SK-N-SH (cell line): ENCODE results near the gene KRT36. TPM values are rescaled to one million over a fixed set of nuclear protein-coding genes. Genes with fewer than 3 reads are reported as not detected.

Experiments used
- CTCF ChIA-PET: fragments of 300-600, 350-600 bp; formaldehyde crosslinking; extraction: SDS; loops from one replicate; lab custom pipeline; 2021; lab: Yijun Ruan, JAX
- POLR2A ChIA-PET: fragments of 350-600 bp; sonication (Branson Sonifier 250); formaldehyde crosslinking; extraction: SDS; loops from one replicate; lab custom pipeline; 2020; ENCODE audit warnings: antibody characterized with exemption, inconsistent platforms; lab: Yijun Ruan, JAX
- DNase-seq: peaks from one replicate; pipeline ENCODE4 v3.0.0; 2012
- H2AFZ ChIP-seq: fragments of 200-600 bp; sonication (generic); 2 replicates; pipeline ENCODE4 v1.8.1; 2016; ENCODE audit warnings: antibody characterized with exemption, mild to moderate bottlenecking, low read depth
- H3F3A ChIP-seq: fragments of 200-600 bp; sonication (generic); replicated peaks from 2 replicates; pipeline ENCODE3; 2016; ENCODE audit warnings: antibody characterized with exemption, mild to moderate bottlenecking; ENCODE audit not compliant: insufficient read depth
- H3K27ac ChIP-seq, 2 experiments: fragments of 200-500 bp in 1 of 2; fragments of 200-600 bp in 1 of 2; sonication (Bioruptor generic) in 1 of 2; sonication (generic), shearing (Covaris generic) in 1 of 2; 2 replicates each; pipeline versions ENCODE4 v1.5.1 to v1.6.1; 2014 to 2016; ENCODE audit warnings: low read depth in 2 of 2, inconsistent platforms in 1 of 2, low read length in 1 of 2, mild to moderate bottlenecking in 1 of 2, mixed read lengths in 1 of 2
- H3K27me3 ChIP-seq: fragments of 200-600 bp; sonication (generic), shearing (Covaris generic); 2 replicates; pipeline ENCODE4 v1.6.1; 2016; ENCODE audit warnings: mixed run types; ENCODE audit not compliant: insufficient read depth
- H3K36me3 ChIP-seq, 2 experiments: fragments of 200-500 bp in 1 of 2; fragments of 200-600 bp in 1 of 2; sonication (Bioruptor generic) in 1 of 2; sonication (generic) in 1 of 2; replicated peaks in 1 of 2; 2 replicates each; pipeline versions ENCODE3 to v1.5.1; 2014 to 2016; ENCODE audit warnings: low read length in 1 of 2, mild to moderate bottlenecking in 1 of 2; ENCODE audit not compliant: insufficient read depth in 2 of 2, control insufficient read depth in 1 of 2
- H3K4me1 ChIP-seq, 2 experiments: fragments of 200-500 bp in 1 of 2; fragments of 200-600 bp in 1 of 2; sonication (Bioruptor generic) in 1 of 2; sonication (generic), shearing (Covaris generic) in 1 of 2; 2 replicates each; pipeline versions ENCODE4 v1.5.1 to v1.6.1; 2014 to 2016; ENCODE audit warnings: low read depth in 1 of 2, low read length in 1 of 2, mixed run types in 1 of 2; ENCODE audit not compliant: insufficient read depth in 2 of 2, control insufficient read depth in 1 of 2
- H3K4me2 ChIP-seq: fragments of 200-600 bp; sonication (generic), shearing (Covaris generic); 2 replicates; pipeline ENCODE4 v1.6.1; 2017; ENCODE audit warnings: mixed run types
- H3K4me3 ChIP-seq, 2 experiments: fragments of 200-500 bp in 1 of 2; fragments of 200-600 bp in 1 of 2; sonication (Bioruptor generic) in 1 of 2; sonication (generic), shearing (Covaris generic) in 1 of 2; 2 replicates each; pipeline versions ENCODE4 v1.5.1 to v1.8.1; 2014 to 2016; ENCODE audit warnings: low read depth in 2 of 2, inconsistent platforms in 1 of 2, low read length in 1 of 2, mild to moderate bottlenecking in 1 of 2, mixed read lengths in 1 of 2, moderate library complexity in 1 of 2
- H3K79me2 ChIP-seq: fragments of 200-600 bp; sonication (generic); 2 replicates; pipeline ENCODE4 v1.8.1; 2017; ENCODE audit warnings: mild to moderate bottlenecking; ENCODE audit not compliant: insufficient read depth
- H3K9ac ChIP-seq: fragments of 200-600 bp; sonication (generic); 2 replicates; pipeline ENCODE4 v1.6.1; 2017; ENCODE audit warnings: mixed run types
- H3K9me2 ChIP-seq: fragments of 200-600 bp; sonication (generic); 2 replicates; pipeline ENCODE4 v1.6.1; 2017; ENCODE audit warnings: mixed run types
- H3K9me3 ChIP-seq: fragments of 200-600 bp; sonication (generic); 2 replicates; pipeline ENCODE4 v1.6.1; 2017; ENCODE audit warnings: mixed run types, mild to moderate bottlenecking, moderate library complexity
- H4K20me1 ChIP-seq: fragments of 200-600 bp; sonication (generic); 2 replicates; pipeline ENCODE4 v1.6.1; 2017; ENCODE audit warnings: mild to moderate bottlenecking, mixed run types; ENCODE audit not compliant: insufficient read depth
- ELF1 ChIP-seq: IDR thresholded peaks from 2 replicates; pipeline ENCODE4 v1.4.0; 2012
- FOXJ3 ChIP-seq: sonication (generic); formaldehyde crosslinking; IDR thresholded peaks from 2 replicates; pipeline ENCODE4 v1.5.1; 2020; ENCODE audit warnings: mild to moderate bottlenecking, missing genetic modification reagents
- FOXM1 ChIP-seq: IDR thresholded peaks from 2 replicates; pipeline ENCODE4 v1.4.0; 2012; ENCODE audit warnings: low read depth, mild to moderate bottlenecking
- GATA2 ChIP-seq: sonication (generic); formaldehyde crosslinking; IDR thresholded peaks from 2 replicates; pipeline ENCODE4 v1.5.0; 2020; ENCODE audit warnings: mild to moderate bottlenecking, missing genetic modification reagents
- MXI1 ChIP-seq: IDR thresholded peaks from 2 replicates; pipeline ENCODE4 v1.6.1; 2012; ENCODE audit warnings: mild to moderate bottlenecking, low read depth, low read length, improper control_type of control experiment
- RAD21 ChIP-seq: IDR thresholded peaks from 2 replicates; pipeline ENCODE4 v1.6.1; 2012; ENCODE audit warnings: mild to moderate bottlenecking, low read length
- RCOR1 ChIP-seq: fragments of 150-350 bp; IDR thresholded peaks from 2 replicates; pipeline ENCODE4 v1.6.1; 2017; ENCODE audit warnings: antibody characterized with exemption, low read length
- SIN3A ChIP-seq: IDR thresholded peaks from 2 replicates; pipeline ENCODE4 v1.6.1; 2012; ENCODE audit warnings: low read depth, mild to moderate bottlenecking, low read length, moderate library complexity, borderline replicate concordance
- SMC3 ChIP-seq: IDR thresholded peaks from 2 replicates; pipeline ENCODE4 v1.6.1; 2012; ENCODE audit warnings: low read depth, low read length, improper control_type of control experiment
- TAF1 ChIP-seq: IDR thresholded peaks from 2 replicates; pipeline ENCODE4 v1.6.1; 2012; ENCODE audit warnings: low read depth, mild to moderate bottlenecking, low read length, moderate library complexity, borderline replicate concordance
- TEAD4 ChIP-seq: IDR thresholded peaks from 2 replicates; pipeline ENCODE4 v1.4.0; 2012; ENCODE audit warnings: mild to moderate bottlenecking, borderline replicate concordance; ENCODE audit not compliant: insufficient read depth
- WGBS: methylation state at CpG from one replicate; pipeline ENCODE4 v1.1.6; 2017; ENCODE audit warnings: low lambda C conversion rate; 5-methylcytosine and 5-hydroxymethylcytosine counted together
- polyA plus RNA-seq, 3 experiments: library from polyadenylated mRNA; depleted of rRNA; stranded (reverse); fragments of >200 nt; gene quantifications; 2 replicates each; pipeline ENCODE4 v1.2.3, GENCODE V29; 2012
- TF ChIP-seq, protein P1 (sequence below): fragments of 150-350 bp; IDR thresholded peaks from 2 replicates; pipeline ENCODE4 v1.6.1; 2017; ENCODE audit warnings: antibody characterized with exemption, low read length, low read depth, borderline replicate concordance
- TF ChIP-seq, protein P2 (sequence below): fragments of 200-600 bp; sonication (generic); IDR thresholded peaks from 2 replicates; pipeline ENCODE4 v1.6.1; 2017; ENCODE audit warnings: antibody characterized with exemption, mild to moderate bottlenecking, moderate library complexity
- TF ChIP-seq, protein P3 (sequence below): IDR thresholded peaks from 2 replicates; pipeline ENCODE4 v1.4.0; 2012; ENCODE audit warnings: low read depth
- TF ChIP-seq, protein P4 (sequence below): IDR thresholded peaks from 2 replicates; pipeline ENCODE4 v1.4.0; 2012; ENCODE audit warnings: low read depth, borderline replicate concordance

The KRT36 gene
- polyA plus RNA-seq, 1 of the 3 experiments (the other 2 are of a cell fraction): not detected

DNA sequence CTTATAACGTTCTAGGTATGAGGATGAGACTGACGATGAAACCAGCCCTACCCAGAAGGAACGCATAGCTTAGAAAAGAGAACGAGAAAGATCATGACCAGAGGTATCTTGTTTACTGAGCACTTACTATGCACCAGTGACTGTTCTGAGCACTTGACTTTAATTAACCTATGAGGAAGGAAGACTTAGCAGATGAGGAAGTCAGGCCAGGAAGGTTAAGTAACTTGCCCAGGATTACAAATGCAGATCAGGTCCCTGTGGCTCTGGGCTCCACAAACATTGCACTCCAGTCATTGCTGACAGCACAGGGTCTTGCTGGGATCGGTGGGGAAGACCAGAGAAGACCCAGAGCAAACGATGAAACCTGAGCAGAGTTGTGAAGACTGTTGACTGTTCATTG lies 8.6 kb upstream of the KRT36 start (continued):
- TF ChIP-seq, protein P1, sequence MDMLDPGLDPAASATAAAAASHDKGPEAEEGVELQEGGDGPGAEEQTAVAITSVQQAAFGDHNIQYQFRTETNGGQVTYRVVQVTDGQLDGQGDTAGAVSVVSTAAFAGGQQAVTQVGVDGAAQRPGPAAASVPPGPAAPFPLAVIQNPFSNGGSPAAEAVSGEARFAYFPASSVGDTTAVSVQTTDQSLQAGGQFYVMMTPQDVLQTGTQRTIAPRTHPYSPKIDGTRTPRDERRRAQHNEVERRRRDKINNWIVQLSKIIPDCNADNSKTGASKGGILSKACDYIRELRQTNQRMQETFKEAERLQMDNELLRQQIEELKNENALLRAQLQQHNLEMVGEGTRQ: no peak

DNA sequence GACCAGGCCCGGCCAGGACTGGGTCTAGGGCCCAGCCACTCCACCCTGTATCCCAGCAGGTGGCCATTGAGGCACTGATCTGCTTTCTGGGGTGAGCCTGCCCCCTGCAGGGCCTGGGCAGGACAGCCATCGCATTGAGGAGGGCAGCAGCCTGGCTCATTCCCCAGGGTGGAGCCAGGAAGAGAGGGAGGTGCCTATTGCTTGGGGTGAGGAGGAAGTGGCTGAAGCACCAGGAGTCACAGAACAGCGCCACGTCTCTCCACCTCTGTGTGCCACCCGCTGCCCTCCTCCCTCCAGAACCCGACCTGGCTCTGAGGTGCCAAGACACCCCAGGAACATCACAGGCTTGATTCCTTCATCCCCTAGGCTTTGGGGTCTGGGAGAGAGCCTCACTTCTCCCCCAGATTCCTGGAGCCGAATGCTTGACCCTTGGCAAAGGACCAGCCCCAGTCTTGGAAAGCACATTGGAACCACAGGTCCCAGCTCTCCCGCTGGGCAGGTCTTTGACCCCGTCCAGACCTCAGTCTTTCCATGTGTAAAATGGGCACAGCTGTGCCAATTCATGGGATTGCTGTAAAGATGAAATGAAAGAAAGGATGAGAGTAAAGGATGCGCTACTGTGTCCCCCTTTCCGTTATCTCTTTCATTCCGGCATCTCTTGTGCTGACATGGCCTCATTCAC lies 7.2 kb upstream of the KRT36 start:
- H3K9me2 ChIP-seq: no peaks in the 10 kb centered on the region
- H3K9me3 ChIP-seq: no peaks in the 10 kb centered on the region
- H3K79me2 ChIP-seq: no peaks in the 10 kb centered on the region
- H3K4me1 ChIP-seq: peaks cover 11 to 23% of the 10 kb centered on the region in 2 experiments; a peak in 3 of 4 replicates
- peak overlapping the region; percentile 70; the same call in 1 of the 2 replicates for H2AFZ ChIP-seq
- CTCF ChIA-PET: interaction anchor here (0.7 to 8.5 kb wide), 10 partner anchors 9 to 194 kb away, joined by 3 to 67 read pairs (median 3); partner anchors contain the start of gene KRTAP29-1
- no peaks in the 10 kb centered on the region for H3K27me3 ChIP-seq
- POLR2A ChIA-PET: no interaction called here
- no peaks in the 10 kb centered on the region for H4K20me1 ChIP-seq
- DNase-seq: peak; percentile 82
- H3K9ac ChIP-seq: no peak overlapping the region
- no peak overlapping the region for H3K27ac ChIP-seq
- TF ChIP-seq, protein P2, sequence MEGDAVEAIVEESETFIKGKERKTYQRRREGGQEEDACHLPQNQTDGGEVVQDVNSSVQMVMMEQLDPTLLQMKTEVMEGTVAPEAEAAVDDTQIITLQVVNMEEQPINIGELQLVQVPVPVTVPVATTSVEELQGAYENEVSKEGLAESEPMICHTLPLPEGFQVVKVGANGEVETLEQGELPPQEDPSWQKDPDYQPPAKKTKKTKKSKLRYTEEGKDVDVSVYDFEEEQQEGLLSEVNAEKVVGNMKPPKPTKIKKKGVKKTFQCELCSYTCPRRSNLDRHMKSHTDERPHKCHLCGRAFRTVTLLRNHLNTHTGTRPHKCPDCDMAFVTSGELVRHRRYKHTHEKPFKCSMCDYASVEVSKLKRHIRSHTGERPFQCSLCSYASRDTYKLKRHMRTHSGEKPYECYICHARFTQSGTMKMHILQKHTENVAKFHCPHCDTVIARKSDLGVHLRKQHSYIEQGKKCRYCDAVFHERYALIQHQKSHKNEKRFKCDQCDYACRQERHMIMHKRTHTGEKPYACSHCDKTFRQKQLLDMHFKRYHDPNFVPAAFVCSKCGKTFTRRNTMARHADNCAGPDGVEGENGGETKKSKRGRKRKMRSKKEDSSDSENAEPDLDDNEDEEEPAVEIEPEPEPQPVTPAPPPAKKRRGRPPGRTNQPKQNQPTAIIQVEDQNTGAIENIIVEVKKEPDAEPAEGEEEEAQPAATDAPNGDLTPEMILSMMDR: peak; percentile 74
- TF ChIP-seq RAD21 (peak; percentile 73), ELF1 (peak; percentile 25; the same call in 1 of the 2 replicates), GATA2 (no peak), SMC3 (peak; percentile 80)
- no peak overlapping the region for H3K4me2 ChIP-seq
- H3K4me3 ChIP-seq: no peak overlapping the region
- H3F3A ChIP-seq: no peaks in the 10 kb centered on the region
- no peaks in the 10 kb centered on the region for H3K36me3 ChIP-seq
- WGBS: 63% methylated on average over 11 of the region's 12 CpGs

DNA sequence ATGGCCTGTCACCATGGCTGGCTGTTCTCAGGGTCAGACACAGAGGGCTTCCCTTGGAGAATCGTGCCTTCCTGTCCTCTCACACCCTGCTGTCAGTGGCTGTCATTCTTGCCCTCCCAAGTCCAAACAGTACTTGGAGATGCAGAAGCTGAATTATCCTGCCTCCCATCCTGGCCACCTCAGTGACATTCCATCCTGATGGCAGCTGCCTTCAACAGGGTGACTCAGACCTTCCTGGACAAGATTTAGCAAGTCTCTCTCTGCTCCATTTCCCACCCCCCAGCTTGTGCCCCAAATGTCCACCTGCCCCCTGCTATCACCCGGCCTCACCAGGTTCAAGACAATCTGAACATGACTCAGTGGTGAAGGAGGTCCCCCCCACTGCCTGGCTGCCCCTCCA lies 4.8 kb upstream of the KRT36 start:
- no peak overlapping the region for H3K9ac ChIP-seq
- no peak overlapping the region for H3K4me3 ChIP-seq
- H3K36me3 ChIP-seq: no peaks in the 10 kb centered on the region
- peaks cover 5 to 14% of the 10 kb centered on the region in 2 experiments; a peak in 2 of 4 replicates for H3K4me1 ChIP-seq
- H3K4me2 ChIP-seq: no peak overlapping the region
- H3K9me2 ChIP-seq: no peaks in the 10 kb centered on the region
- H3F3A ChIP-seq: no peaks in the 10 kb centered on the region
- H3K79me2 ChIP-seq: no peaks in the 10 kb centered on the region
- no peaks in the 10 kb centered on the region for H3K9me3 ChIP-seq
- H3K27me3 ChIP-seq: no peaks in the 10 kb centered on the region
- 53% methylated on average over 2 of the region's 2 CpGs for WGBS
- no peaks in the 10 kb centered on the region for H4K20me1 ChIP-seq
- ChIA-PET POLR2A (no interaction called here), CTCF (interaction anchor here (1.0 to 8.5 kb wide), 6 partner anchors 17 to 168 kb away, joined by 3 to 67 read pairs (median 4); partner anchors contain the start of gene KRT15)
- no peak overlapping the region for H3K27ac ChIP-seq
- H2AFZ ChIP-seq: no peak overlapping the region
- no peak for DNase-seq
- TF ChIP-seq RAD21: no peak
- TF ChIP-seq, protein P2: no peak
- TF ChIP-seq RCOR1: no peak
- no peak for TF ChIP-seq FOXJ3 (CRISPR knock-in tag)
- TF ChIP-seq, protein P3, sequence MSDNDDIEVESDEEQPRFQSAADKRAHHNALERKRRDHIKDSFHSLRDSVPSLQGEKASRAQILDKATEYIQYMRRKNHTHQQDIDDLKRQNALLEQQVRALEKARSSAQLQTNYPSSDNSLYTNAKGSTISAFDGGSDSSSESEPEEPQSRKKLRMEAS: no peak
- TF ChIP-seq, protein P4, sequence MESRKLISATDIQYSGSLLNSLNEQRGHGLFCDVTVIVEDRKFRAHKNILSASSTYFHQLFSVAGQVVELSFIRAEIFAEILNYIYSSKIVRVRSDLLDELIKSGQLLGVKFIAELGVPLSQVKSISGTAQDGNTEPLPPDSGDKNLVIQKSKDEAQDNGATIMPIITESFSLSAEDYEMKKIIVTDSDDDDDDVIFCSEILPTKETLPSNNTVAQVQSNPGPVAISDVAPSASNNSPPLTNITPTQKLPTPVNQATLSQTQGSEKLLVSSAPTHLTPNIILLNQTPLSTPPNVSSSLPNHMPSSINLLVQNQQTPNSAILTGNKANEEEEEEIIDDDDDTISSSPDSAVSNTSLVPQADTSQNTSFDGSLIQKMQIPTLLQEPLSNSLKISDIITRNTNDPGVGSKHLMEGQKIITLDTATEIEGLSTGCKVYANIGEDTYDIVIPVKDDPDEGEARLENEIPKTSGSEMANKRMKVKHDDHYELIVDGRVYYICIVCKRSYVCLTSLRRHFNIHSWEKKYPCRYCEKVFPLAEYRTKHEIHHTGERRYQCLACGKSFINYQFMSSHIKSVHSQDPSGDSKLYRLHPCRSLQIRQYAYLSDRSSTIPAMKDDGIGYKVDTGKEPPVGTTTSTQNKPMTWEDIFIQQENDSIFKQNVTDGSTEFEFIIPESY: no peak
- no peak for TF ChIP-seq FOXM1
- no peak for TF ChIP-seq TEAD4
- no peak for TF ChIP-seq MXI1
- no peak for TF ChIP-seq TAF1
- TF ChIP-seq GATA2: no peak
- no peak for TF ChIP-seq SMC3
- no peak for TF ChIP-seq SIN3A
- TF ChIP-seq, protein P1: no peak
